CD4-positive, alpha-beta T cell treated with Interleukin-15 for 1 hour (primary cell): ENCODE results near the gene HGD.
"Not testable (repeated sequence)": the region's sequence is repeated elsewhere in the genome, so short reads cannot be mapped to it uniquely, and the experiment has no call there.

ENCODE experiments used
- DNase-seq: peaks from one replicate; pipeline ENCODE4 v3.0.0-alpha.2; 2020

HGD gene

GRCh38 chr3:120636795-120637401 lies 45.1 kb downstream of the HGD start:
- no peak for DNase-seq

GRCh38 chr3:120634539-120634938 lies 47.5 kb downstream of the HGD start:
- DNase-seq: no peak

- no peak for DNase-seq
These were observed 56.9 kb downstream of the HGD start for GRCh38 chr3:120625159-120625586.

GRCh38 chr3:120623727-120624093 lies 58.3 kb downstream of the HGD start:
- no peak for DNase-seq

GRCh38 chr3:120622870-120623726 lies 58.9 kb downstream of the HGD start:
- no peak for DNase-seq

GRCh38 chr3:120622457-120622856 lies 59.6 kb downstream of the HGD start:
- DNase-seq: no peak

GRCh38 chr3:120616745-120617144 lies 65.3 kb downstream of the HGD start:
- not testable (repeated sequence) for DNase-seq

GRCh38 chr3:120615847-120616609 lies 66.0 kb downstream of the HGD start:
- DNase-seq: no peak

GRCh38 chr3:120614765-120615164 lies 67.3 kb downstream of the HGD start:
- DNase-seq: no peak

GRCh38 chr3:120608506-120608905 lies 73.5 kb downstream of the HGD start:
- no peak for DNase-seq

GRCh38 chr3:120604784-120605183 lies 77.3 kb downstream of the HGD start:
- DNase-seq: no peak

- no peak for DNase-seq
These were observed 77.7 kb downstream of the HGD start for GRCh38 chr3:120604382-120604781.

- DNase-seq: no peak
These were observed 79.4 kb downstream of the HGD start for GRCh38 chr3:120602682-120603081.

- DNase-seq: no peak
These were observed 80.5 kb downstream of the HGD start for GRCh38 chr3:120601554-120601953.

- DNase-seq: no peak
These were observed 82.8 kb downstream of the HGD start for GRCh38 chr3:120599211-120599610.

GRCh38 chr3:120597445-120598049 lies 84.5 kb downstream of the HGD start:
- no peak for DNase-seq

- no peak for DNase-seq
These were observed 85.2 kb downstream of the HGD start for GRCh38 chr3:120596853-120597223.

- peak; percentile 99 for DNase-seq
These were observed 85.8 kb downstream of the HGD start, which contains the start of gene NDUFB4 for GRCh38 chr3:120596116-120596852. Gene NDUFB4 (plus strand): TSS chr3:120596336. CDS start chr3:120596360, 24 bp downstream.

- no peak for DNase-seq
These were observed 86.3 kb downstream of the HGD start for GRCh38 chr3:120595788-120596115.

GRCh38 chr3:120587332-120587975 lies 94.6 kb downstream of the HGD start:
- no peak for DNase-seq
